T-helper 2 cell treated with Interferon-gamma antibody and Interleukin-4, amounts not matched to agents 100 ng/mL and 5 ng/mL, for 36 hours (primary cell): ENCODE measurements around the gene OTUB1. TPM values are rescaled to one million over a fixed set of nuclear protein-coding genes. Genes with fewer than 3 reads are reported as not detected.

ENCODE experiments used
- intact Hi-C: fragments of 100-400 bp; cut with micrococcal nuclease; formaldehyde crosslinking; loops from one replicate; pipeline ENCODE4 v1.15.1; 2023
- total RNA-seq: library from RNA; stranded (reverse); gene quantifications from 2 replicates; pipeline ENCODE4 v1.2.3, GENCODE V29; 2022

Gene OTUB1
- total RNA-seq, 1 donor from 2014 or later = 98.0 TPM

DNA sequence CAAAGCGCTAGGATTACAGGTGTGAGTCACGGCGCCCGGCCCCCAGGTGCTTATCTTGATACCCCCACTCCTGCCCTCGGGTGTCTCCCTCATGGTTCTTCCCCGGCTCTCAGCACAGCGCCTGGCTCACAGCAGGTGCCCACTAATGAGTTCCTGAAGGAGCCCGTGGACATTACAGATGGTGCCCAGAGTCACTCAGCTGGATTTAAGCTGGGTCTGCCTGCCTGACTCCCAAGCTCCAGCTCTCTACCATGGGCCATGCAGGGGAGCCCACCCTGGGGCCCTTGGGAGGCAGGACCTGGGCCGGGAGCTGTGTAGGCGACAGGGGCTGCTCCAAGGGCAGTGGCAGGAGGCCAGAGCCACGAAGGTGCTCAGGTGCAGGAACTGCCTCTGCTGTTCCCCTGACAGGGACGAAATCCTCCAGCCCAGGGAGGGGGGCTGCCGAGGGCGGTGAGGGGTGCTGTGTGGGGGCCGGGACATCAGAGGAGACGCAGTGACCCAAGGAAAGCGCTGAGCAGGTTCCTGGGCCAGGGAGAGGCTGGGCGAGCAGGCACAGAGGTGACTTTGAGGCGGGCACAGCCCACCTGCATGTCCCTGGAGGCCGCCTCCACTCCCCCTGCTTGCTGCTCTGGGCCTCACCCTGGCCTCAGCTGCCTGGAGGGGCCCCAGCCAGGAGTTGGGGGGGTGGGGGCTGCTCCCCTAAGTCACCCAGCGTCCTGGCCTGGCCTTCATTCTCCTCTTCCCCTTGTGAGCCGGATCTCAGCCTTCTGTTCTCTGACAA lies 34.9 kb downstream of the OTUB1 start:
- intact Hi-C loops = no loop called here

DNA sequence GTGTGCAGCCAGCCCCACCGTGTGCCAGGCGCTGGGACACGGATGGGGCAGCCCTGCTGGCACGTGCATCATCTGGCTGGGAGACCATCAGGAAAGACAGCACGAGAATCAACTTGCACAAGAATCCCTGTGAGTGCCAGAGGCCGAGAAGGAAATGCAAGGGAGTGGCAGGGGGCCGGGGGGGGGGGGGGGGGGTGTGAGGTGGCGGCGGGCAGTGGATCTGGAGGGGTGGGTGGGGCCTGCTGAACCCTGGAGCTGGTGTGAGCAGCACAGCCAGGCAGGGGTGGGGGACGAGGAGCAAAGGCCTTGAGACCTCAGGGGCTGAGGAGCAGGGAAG lies 35.5 kb downstream of the OTUB1 start:
- intact Hi-C loops = no loop called here

GRCh38 chr11:64022125-64022784 lies 36.0 kb downstream of the OTUB1 start:
- intact Hi-C loops = no loop called here

DNA sequence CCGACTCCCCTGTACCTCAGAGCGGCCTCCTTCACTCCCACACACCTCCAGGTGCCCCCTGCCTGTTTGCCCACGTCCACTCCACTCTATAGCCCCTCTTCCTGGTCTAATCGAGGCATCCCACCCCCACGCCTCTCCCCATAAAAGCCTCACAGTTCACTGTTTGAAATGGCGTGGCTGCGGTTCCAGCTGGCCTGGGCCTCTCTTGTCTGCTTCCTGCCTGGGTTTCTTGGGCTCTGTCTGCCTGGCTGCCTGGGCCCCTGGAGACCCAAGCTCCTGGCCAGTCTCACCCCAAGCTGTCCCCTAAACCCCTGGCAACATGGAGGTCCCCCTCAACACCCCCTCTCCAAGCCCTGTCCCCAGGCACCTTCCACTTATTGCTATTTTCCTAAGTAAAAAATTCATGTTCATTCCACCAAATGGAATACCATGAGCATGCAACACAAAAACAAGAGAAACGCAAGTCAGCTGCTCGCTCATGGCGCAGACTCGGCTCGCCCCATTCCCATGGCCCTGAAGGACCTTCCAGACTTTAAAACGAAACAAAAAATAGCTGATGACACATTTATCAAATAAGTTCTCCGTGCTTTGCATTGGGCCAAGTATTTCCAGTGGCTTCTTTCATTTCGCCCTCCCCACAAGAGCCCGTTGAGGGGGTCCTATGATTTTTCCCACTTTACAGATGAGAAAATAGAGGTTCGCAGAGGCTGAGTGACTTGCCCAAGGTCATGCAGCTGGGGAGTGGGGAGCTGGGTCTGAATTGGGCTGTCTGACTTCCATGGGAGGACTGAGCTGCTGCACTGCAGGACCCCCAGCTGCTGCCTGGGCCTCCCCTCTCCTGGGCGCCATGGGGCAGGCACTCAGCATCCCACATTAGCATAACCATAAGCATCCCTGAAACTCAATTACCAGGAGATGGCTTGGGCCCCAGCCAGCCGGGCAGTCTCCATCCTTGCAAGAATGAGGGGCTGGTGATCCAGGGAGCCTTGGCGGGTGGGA lies 37.8 kb downstream of the OTUB1 start:
- intact Hi-C loops = no loop called here

GRCh38 chr11:64025205-64025604 lies 39.0 kb downstream of the OTUB1 start:
- intact Hi-C loops = no loop called here

- intact Hi-C loops = no loop called here
Measured at GRCh38 chr11:64026575-64027205, 40.5 kb downstream of the OTUB1 start.

- intact Hi-C loops = no loop called here
Measured at GRCh38 chr11:64027651-64028397, 41.6 kb downstream of the OTUB1 start.

DNA sequence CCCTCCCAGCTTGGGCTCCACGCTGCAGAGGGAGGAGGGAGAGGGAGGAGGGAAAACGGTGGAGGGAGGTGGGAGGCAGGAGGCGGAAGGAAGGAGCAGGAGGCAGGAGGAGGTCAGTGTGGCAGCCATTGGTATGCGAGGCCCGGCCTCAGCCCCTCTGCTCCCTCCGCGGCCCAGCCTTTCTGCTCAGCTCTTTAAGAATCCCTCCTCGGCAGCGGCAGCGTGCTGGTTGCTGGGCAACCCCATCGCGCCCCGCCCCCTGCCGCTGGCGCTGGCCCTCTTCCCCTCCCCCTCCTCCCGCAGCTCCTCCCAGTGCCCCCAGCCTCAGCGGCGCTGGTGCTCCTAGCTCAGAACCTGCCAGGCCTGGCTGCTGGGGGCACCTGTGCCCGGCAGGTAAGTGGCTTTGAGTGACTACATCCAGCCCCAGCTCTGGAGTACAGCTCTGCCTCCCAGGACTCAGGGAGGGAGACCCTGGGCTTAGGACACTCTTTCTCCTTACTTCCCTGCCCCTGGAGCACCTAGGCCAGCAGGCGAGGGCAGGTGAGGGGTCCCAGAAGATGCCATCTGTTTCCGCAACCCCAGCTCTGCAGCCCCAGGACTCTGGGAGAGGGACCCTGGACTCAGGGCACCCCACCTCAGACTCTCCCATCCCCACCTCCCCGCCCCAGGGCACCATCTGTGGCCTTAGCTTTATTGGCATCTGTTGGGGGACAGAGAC lies 42.3 kb downstream of the OTUB1 start:
- intact Hi-C loops = no loop called here

GRCh38 chr11:64029773-64030172 lies 43.5 kb downstream of the OTUB1 start:
- intact Hi-C loops = no loop called here

DNA sequence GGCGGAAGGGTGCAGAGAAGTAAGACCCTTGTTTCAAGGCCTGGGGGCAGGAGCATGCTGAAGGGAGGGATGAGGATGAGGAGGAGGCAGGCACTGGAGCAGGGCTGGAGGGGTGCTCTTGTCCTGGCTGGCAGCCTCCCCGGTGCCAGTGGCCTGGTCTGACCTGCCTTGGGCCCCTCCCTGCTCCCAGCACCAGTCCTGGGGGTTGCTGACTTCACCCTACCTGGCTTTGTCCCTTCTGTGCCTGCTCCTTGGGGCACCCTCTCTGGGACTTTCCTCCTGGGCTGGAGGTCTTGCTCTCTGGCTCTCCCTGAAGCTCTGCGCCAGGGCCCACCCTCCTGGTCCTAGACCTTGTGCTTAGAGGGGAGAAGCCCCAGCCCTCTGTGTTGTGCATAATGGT lies 44.8 kb downstream of the OTUB1 start:
- intact Hi-C loops = no loop called here

DNA sequence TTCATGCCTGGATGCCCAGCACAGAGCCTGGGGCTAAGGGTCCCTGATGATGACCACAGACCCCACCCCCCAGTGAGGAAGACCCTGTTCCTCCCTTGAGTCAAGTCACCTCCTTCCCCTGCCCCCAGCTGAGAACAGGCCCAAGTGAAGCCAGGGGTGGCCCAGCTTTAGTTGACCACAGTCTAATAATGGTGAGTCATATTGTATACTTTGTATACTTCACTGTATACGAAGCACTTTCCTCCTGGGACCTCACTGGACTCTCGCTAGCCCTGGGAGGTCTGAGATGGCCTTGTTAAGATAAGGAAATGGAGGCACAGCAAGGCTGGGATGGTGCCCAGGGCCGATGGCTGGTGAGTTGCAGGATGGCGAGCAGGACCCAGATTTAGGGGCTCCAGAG lies 45.8 kb downstream of the OTUB1 start:
- intact Hi-C loops = no loop called here

DNA sequence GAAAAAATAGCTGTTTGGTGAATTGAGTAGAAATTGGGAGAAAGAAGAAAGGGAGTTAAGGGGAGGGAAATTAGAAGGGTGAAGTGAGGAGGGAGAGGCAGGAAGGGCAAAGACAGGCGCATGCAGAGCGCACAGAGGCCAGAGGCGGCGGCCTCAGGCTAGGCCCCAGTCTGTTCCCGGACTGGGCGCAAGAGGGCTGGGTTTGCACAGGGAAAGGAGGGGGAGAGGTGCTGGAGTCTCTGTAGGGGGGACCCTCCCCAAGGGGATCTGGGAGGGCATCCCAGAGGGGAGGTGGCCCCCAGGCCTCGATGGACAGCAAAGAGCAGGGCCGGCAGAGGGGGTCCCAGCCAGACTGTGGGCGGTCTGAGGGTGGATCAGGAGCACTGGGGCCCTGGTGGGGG lies 48.2 kb downstream of the OTUB1 start:
- intact Hi-C loops = no loop called here

GRCh38 chr11:64035081-64035524 lies 48.9 kb downstream of the OTUB1 start:
- intact Hi-C loops = no loop called here

- intact Hi-C loops = no loop called here
Measured at GRCh38 chr11:64035576-64035975, 49.3 kb downstream of the OTUB1 start, which contains the start of gene FLRT1. Gene FLRT1 (plus strand): TSS chr11:64035931. CDS start chr11:64116268, 80,337 bp downstream.

- intact Hi-C loops = no loop called here
Measured at GRCh38 chr11:64036087-64037026, 50.1 kb downstream of the OTUB1 start.

DNA sequence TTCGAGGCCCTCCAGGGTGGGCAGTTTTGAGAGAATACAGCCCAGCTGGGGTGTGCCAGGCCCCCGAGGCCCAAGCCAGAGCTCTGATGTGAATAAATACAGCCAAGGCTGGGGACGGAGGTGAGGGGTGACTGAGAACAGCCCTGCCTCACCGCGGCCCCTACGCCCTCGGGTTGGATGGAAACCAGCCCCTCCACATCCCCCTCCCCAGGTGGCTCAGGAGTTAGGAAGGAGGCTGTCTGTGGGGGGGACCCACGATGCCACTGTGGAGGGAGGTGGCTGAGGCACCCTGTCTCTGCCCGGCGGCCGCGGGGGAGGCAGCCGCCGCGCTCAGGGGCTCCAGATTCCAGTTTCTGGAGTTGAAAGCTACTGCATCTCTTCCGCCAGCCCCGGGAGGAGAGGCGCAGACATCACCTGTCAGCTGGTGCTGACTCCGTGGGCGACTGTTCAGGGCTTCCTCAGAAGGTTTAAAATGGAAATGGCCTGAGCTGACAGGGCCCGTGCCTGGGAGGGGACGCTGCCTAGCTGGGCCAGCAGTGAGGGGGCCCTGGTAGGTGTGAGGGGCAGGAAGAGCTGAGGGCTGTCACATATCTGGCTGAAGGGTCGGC lies 50.9 kb downstream of the OTUB1 start:
- intact Hi-C loops = no loop called here

GRCh38 chr11:64038500-64038899 lies 52.3 kb downstream of the OTUB1 start:
- intact Hi-C loops = no loop called here

- intact Hi-C loops = no loop called here
Measured at GRCh38 chr11:64039012-64039665, 52.9 kb downstream of the OTUB1 start.
